Measurements from ENCODE around the gene CTBP2.
"Not testable (repeated sequence)": the region's sequence is repeated elsewhere in the genome, so short reads cannot be mapped to it uniquely, and the experiment has no call there.

CTBP2 gene

DNA sequence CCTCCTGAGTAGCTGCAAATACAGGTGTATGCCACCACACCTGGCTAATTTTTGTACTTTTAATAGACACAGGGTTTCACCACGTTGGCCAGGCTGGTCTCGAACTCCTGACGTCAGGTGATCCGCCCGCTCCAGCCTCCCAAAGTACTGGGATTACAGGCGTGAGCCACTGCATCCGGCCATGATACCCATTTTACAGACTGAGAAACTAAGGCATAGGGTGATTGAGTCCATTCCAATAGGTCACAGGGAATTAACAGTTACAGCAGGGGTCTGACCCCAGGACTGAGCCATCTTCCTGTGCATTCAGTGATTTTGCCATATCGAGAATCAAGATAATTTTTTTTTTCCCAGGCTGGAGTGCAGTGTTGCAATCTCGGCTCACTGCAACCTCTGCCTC lies 12.3 kb upstream of the CTBP2 start:
- Mint-ChIP-seq H3K36me3 (ENCODE audit: insufficient read depth) (no peaks in the 10 kb centered on the region), H3K9me3 (no peaks in the 10 kb centered on the region), H3K4me1 (ENCODE audit: low read depth in 2 of 2) (no peaks in the 10 kb centered on the region), H3K27me3 (peaks cover 0 to 34% of the 10 kb centered on the region in 2 donors), H3K27ac (no peak overlapping the region), H3K4me3 (no peak overlapping the region)
- ATAC-seq (replicated peaks) (no peak), DNase-seq (no peak)

DNA sequence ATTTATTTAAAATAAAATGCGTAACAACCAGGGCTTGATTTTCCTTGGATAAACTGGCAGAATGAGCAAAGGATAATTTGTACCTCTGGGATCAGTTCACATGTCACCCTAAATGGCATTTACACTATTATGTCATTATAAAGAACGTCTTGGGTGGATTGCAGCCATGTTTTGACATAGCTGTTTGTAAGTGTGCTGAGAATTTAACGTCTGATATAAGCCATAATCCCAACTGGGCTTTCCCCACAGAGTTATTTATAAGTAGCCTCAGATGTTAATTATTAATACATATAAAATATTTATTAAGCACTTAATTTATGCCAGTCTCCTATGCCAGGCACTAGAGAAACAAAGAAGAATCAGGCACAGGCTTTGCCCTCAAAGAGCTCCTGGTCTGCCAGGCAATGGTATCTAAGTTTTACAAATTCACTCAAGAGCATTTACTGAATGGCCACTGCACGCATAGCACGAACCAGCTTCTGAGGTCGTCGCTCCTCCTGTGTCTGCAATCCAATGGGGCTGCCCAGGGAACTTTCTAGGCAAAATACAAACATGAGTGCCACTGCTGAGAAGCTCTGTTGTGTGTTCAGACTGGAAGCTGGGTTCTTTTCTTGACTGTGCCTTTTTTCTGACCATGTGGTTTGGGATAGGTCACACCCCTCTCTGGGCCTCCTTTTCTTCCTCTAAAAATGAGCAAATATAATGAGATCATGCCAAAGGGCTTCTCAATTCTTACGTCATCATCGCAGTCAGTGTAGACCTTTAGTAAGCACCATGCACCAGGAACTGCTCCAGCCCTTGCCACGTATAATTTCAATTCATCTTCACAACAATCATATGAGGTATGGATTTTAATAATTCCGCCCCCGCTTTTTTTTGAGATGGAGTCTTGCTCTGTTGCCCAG lies 11.3 kb upstream of the CTBP2 start:
- no peak for ATAC-seq (replicated peaks)
- no peaks in the 10 kb centered on the region for H3K9me3 Mint-ChIP-seq
- peaks cover 0 to 35% of the 10 kb centered on the region in 2 donors for H3K27me3 Mint-ChIP-seq
- DNase-seq, result no peak
- H3K4me3 Mint-ChIP-seq, result no peak overlapping the region
- H3K36me3 Mint-ChIP-seq (ENCODE audit: insufficient read depth), result no peaks in the 10 kb centered on the region
- H3K27ac Mint-ChIP-seq, result no peak overlapping the region
- H3K4me1 Mint-ChIP-seq (ENCODE audit: low read depth in 2 of 2), result no peaks in the 10 kb centered on the region

DNA sequence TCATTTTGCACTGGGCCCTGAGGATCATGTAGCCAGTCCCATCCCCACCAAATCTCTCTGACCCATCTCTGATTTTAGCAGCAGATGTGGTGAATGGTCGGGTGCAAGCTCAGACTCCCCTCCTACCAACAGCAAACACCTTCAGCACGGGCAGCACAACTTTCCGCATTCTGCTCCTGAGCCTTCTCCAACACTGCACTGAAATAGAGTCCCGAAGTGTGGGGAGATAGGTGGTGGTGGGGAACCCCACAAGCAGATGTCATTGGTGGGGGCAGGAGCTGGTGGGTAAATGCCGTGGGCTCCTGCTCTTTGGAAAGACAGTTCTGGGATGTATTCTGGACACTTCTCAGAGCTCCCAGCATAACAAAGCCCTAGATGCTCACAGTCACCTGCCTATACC lies 9.6 kb upstream of the CTBP2 start:
- Mint-ChIP-seq H3K27me3 (peaks cover 0 to 30% of the 10 kb centered on the region in 2 donors), H3K4me3 (no peak overlapping the region), H3K36me3 (ENCODE audit: insufficient read depth) (no peaks in the 10 kb centered on the region), H3K4me1 (ENCODE audit: low read depth in 2 of 2) (no peaks in the 10 kb centered on the region), H3K27ac (no peak overlapping the region), H3K9me3 (no peaks in the 10 kb centered on the region)
- ATAC-seq (replicated peaks) (no peak), DNase-seq (no peak)

DNA sequence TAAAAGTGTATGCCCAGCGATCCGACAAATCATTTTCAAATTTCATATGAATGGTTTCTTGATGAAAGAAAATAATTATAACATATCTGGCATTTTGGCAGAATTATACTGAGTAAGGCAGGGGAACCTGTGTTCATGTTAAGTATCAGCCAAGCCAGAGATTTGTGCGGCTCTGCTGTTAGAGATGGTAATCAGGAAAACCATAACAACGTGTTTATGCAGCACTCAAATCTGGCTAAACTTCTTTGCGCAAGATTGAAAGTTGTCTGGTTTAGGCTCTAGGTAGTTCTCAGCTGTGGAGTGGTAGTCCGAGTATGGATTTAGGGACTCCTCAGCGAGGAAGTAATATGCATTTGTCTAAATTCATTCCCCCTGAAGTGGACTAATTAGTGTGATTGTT lies 8.9 kb upstream of the CTBP2 start:
- ATAC-seq (replicated peaks) (no peak), DNase-seq (no peak)
- H3K36me3 Mint-ChIP-seq (ENCODE audit: insufficient read depth), result no peaks in the 10 kb centered on the region
- no peaks in the 10 kb centered on the region for H3K4me1 Mint-ChIP-seq (ENCODE audit: low read depth in 2 of 2)
- H3K4me3 Mint-ChIP-seq, result no peak overlapping the region
- peaks cover 4 to 30% of the 10 kb centered on the region in 2 donors for H3K27me3 Mint-ChIP-seq
- H3K9me3 Mint-ChIP-seq, result no peaks in the 10 kb centered on the region
- no peak overlapping the region for H3K27ac Mint-ChIP-seq

DNA sequence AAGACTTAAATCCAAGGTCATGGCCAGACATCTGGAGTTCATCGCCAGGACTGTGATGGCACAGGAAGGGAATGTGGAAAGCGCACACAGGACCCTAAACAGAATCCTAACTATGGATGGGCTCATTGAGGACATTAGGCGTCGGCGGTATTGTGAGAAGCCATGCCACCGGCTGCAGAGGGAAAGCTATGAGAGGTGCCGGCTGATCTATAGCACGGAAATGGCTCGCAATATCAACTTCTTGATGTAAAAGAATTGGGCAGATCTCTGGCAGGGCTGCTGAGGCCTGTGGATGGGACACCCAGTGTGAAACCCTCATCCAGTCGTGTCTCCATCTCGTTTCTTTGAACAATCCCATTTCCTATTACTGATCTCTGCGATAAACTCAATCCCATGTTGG lies 6.3 kb upstream of the CTBP2 start:
- DNase-seq (no peak), ATAC-seq (replicated peaks) (no peak)
- H3K4me1 Mint-ChIP-seq (ENCODE audit: low read depth in 2 of 2), result no peaks in the 10 kb centered on the region
- H3K4me3 Mint-ChIP-seq, result no peak overlapping the region
- peaks cover 15 to 42% of the 10 kb centered on the region in 2 donors for H3K27me3 Mint-ChIP-seq
- H3K36me3 Mint-ChIP-seq (ENCODE audit: insufficient read depth), result no peaks in the 10 kb centered on the region
- no peaks in the 10 kb centered on the region for H3K9me3 Mint-ChIP-seq
- no peak overlapping the region for H3K27ac Mint-ChIP-seq

DNA sequence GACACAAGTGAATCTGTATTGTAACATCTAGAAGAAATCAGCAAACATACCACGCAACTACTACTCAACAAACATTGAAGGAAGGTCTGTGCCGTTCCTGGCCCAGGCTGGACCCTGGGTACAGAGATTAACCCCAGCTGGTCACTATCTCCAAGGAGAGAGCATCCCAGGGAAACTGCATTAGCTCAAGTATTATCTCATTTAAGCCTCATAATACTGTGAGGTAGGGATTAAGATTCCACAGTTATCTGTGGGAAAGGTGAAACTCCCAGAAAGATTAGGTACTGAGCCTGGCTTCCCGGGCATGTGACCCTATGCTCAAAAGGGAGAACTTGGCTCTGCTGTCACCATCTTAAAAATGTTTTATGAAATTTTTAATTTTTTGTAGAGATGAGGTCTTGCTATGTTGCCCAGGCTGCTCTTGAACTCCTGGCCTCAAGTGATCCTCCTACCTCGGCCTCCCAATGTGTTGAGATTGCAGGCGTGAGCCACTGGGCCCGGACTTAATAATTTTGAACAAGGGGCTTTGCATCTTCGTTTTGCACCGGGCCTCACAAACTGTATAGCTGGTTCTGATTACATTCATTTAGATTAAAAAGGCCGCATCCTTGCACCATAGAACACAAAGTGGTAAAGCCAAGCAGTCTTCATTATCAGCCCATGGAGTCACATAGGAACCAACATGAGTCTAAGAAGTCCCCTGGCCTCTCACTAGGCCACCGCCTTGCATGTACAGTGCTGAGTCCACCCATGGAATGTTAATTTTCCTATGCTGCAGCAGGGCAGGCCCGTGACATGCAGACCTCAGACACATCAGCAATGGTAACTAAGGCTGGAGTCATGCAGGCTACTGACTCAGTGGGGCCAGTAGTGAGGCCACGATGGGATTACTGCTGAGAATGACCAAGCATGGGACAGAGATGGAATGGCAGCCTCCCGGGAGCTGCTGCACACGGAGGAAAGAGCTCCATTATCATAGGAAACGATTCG lies 5.5 kb upstream of the CTBP2 start:
- ATAC-seq (replicated peaks) (no peak), DNase-seq (no peak)
- no peak overlapping the region for H3K4me3 Mint-ChIP-seq
- no peak overlapping the region for H3K27ac Mint-ChIP-seq
- peaks cover 15 to 45% of the 10 kb centered on the region in 2 donors for H3K27me3 Mint-ChIP-seq
- no peaks in the 10 kb centered on the region for H3K9me3 Mint-ChIP-seq
- H3K4me1 Mint-ChIP-seq (ENCODE audit: low read depth in 2 of 2), result no peaks in the 10 kb centered on the region
- H3K36me3 Mint-ChIP-seq (ENCODE audit: insufficient read depth), result no peaks in the 10 kb centered on the region

DNA sequence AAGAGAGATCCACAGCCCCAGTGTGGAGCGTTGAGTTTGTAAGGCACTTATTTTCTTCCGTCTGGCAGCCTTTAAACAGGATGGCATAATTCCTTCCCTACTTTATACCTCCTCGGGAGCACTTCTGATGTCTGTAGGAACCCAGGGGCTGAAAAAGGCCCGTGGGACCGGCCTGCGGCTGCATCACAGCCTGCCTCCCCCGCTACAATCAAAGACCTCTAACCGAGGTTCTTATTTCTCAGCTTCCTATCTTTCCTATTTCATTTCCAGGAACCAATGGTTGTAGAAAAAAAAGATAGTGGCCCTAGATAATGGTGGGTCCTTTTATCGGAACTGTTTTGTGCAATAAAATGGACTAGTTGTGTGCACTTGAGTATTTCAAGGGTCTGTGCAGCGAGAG lies 4.1 kb upstream of the CTBP2 start:
- Mint-ChIP-seq H3K27ac (no peak overlapping the region), H3K4me3 (no peak overlapping the region), H3K4me1 (ENCODE audit: low read depth in 2 of 2) (no peaks in the 10 kb centered on the region), H3K27me3 (peaks cover 15 to 34% of the 10 kb centered on the region in 2 donors), H3K36me3 (ENCODE audit: insufficient read depth) (no peaks in the 10 kb centered on the region), H3K9me3 (no peaks in the 10 kb centered on the region)
- no peak for ATAC-seq (replicated peaks)
- no peak for DNase-seq

DNA sequence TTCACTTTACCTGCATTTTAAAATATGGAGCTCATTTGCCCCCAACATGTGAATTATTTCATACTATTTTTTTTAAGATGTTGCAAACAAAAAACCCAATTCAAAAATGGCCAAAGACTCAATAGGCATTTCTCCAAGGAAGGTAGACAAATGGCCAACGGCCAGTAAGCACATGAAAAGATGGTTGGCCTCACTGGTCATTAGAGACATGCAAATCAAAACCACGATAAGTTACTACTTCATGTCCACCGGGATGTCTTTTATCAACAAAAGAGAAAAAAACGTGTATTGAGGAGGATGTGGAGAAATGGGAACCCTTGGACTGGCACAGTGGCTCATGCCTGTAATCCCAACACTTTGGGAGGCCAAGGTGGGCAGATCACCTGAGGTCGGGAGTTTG lies 3.4 kb upstream of the CTBP2 start:
- H3K36me3 Mint-ChIP-seq (ENCODE audit: insufficient read depth), result no peaks in the 10 kb centered on the region
- no peaks in the 10 kb centered on the region for H3K9me3 Mint-ChIP-seq
- no peak overlapping the region for H3K4me3 Mint-ChIP-seq
- no peak for DNase-seq
- peaks cover 15 to 34% of the 10 kb centered on the region in 2 donors for H3K27me3 Mint-ChIP-seq
- H3K4me1 Mint-ChIP-seq (ENCODE audit: low read depth in 2 of 2), result no peaks in the 10 kb centered on the region
- no peak for ATAC-seq (replicated peaks)
- H3K27ac Mint-ChIP-seq, result no peak overlapping the region

DNA sequence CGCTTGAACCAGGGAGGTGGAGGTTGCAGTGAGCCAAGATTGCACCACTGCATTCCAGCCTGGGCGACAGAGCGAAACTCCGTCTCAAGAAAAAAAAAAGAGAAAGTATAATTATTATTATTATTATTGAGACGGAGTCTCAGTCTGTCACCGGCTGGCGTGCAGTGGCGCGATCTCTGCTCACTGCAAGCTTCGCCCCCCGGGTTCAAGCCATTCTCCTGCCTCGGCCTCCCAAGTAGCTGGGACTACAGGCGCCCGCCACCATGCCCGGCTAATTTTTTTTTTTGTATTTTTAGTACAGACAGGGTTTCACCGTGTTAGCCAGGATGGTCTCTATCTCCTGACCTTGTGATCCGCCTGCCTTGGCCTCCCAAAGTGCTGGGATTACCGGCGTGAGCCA lies 2.9 kb upstream of the CTBP2 start:
- not testable (repeated sequence) for H3K4me1 Mint-ChIP-seq (ENCODE audit: low read depth in 2 of 2); H3K9me3 Mint-ChIP-seq; H3K27ac Mint-ChIP-seq; DNase-seq; ATAC-seq (replicated peaks); H3K36me3 Mint-ChIP-seq (ENCODE audit: insufficient read depth); H3K4me3 Mint-ChIP-seq
- peaks cover 19 to 38% of the 10 kb centered on the region in 2 donors for H3K27me3 Mint-ChIP-seq

DNA sequence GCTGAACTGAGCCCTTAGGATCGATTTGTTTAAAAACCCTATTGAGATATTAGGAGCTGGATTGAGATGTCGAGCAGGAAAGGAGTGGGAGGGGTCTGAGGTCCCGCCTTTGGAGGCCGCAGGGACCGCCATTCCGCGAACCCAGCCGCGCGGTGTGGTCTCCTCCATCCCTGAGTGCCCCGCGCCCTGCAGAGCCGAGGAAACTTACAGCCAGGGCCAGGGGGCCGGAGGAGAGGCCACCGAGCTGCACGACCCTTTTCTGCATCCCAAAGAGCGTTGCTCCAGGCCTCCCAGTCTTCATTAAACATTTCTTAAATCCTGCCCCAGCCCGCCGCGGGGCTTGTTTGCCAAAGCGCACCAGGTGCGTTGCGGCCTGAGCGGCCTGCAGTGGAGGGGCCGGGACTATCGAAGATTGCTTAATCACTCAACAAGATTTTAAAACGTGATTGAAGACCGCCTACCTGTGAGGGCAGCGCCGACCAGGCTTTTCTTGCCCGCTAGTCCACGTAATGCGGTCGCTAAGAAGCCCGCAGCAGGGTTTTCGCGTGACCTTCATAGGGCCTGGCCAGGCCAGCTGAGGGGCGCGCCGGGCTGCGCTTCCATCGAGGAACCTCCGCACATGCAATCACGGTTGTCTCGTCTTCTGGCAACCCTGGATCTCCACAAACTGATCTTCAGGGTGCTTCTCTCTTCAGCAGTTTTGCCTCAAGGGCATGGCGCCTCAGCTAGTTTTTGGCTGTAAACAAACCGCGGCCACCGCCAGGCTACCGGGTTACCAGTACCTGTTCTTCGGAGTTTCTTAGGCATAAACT lies 2.0 kb upstream of the CTBP2 start:
- ATAC-seq (replicated peaks) (no peak), DNase-seq (no peak)
- Mint-ChIP-seq H3K9me3 (no peaks in the 10 kb centered on the region), H3K27me3 (peaks cover 27 to 48% of the 10 kb centered on the region in 2 donors), H3K27ac (no peak overlapping the region), H3K4me1 (ENCODE audit: low read depth in 2 of 2) (peaks cover 2 to 9% of the 10 kb centered on the region in 2 donors), H3K4me3 (peak overlapping the region; percentile 51 to 65), H3K36me3 (ENCODE audit: insufficient read depth) (no peaks in the 10 kb centered on the region)

DNA sequence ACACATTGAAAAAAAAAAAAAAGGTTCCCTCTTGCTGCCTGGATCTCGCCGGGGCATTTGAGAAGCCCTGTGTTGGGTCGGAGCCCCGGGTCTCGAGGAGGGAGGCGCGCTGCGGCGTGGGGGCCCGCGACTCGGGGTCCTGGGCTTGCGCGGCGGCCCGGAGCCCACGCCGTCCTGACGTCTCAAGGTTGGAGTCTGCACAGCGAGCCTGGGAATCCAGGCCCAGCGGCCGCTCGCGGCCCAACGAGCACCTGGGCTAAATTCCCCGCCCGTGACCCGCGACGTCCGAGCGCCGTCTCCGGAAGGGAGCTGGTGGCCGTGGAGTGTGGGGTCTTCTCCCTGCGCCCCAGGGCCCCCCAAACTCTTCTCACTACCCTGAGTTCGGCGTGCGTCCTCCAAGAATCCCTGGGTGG lies 1.4 kb upstream of the CTBP2 start:
- H3K27me3 Mint-ChIP-seq, result peaks cover 29 to 53% of the 10 kb centered on the region in 2 donors
- peaks cover 2 to 12% of the 10 kb centered on the region in 2 donors for H3K4me1 Mint-ChIP-seq (ENCODE audit: low read depth in 2 of 2)
- DNase-seq (no peak), ATAC-seq (replicated peaks) (no peak)
- no peaks in the 10 kb centered on the region for H3K9me3 Mint-ChIP-seq
- no peaks in the 10 kb centered on the region for H3K36me3 Mint-ChIP-seq (ENCODE audit: insufficient read depth)
- no peak overlapping the region for H3K27ac Mint-ChIP-seq
- peak overlapping the region; percentile 51 to 65 for H3K4me3 Mint-ChIP-seq

DNA sequence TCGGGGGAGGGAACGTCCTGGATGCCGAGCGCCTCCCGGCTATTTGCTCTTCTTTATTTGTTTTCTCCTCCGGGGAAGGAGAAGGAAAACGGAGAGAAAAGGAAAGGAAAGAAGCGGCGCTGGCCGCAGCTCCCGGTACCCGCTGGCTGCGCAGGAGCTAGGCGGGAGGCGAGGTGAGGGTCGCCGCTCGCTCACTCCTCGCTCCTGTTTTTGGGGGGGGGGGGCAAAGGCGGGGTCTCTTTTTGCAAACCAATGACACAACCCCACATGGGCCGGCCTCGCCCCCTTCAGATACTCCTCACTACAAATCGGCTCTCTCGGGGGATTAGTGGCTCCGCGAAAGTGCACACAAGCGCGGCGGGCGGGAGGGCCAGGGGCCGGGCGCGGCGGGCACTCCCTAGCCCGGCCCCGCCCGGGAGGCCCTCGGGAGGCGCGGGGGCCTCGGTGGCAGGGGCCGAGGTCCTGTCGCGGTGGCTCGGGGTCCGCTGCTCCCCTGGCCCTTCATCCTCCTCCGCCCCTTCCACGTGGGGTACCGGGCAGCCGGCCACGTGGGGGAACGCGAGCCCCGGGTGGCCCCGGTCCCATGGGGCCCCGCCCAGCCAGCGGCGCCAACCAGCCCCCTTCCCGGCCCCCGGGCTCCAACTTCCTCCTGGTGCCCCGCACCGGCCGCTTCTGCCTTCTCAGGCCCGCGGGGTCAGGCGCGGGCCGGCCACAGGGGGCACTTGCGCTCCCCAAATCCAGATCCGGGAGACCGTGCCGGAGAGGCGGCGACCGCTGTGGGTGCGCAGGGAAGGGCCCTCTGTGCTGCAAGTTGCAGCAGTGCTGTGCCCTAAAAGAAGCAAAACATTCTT lies 718 bp upstream of the CTBP2 start:
- DNase-seq (no peak), ATAC-seq (replicated peaks) (peak; percentile 56)
- no peak overlapping the region for H3K27ac Mint-ChIP-seq
- H3K9me3 Mint-ChIP-seq, result no peaks in the 10 kb centered on the region
- H3K4me1 Mint-ChIP-seq (ENCODE audit: low read depth in 2 of 2), result peaks cover 2 to 12% of the 10 kb centered on the region in 2 donors
- H3K27me3 Mint-ChIP-seq, result peaks cover 34 to 53% of the 10 kb centered on the region in 2 donors
- H3K36me3 Mint-ChIP-seq (ENCODE audit: insufficient read depth), result no peaks in the 10 kb centered on the region
- peak overlapping the region; percentile 67 to 73 for H3K4me3 Mint-ChIP-seq

Data from effector memory CD8-positive, alpha-beta T cell (primary cell).